ENCODE data around the gene ARHGAP9.

GRCh38 chr12:57460468-57460784 is 19.2 kb downstream of the ARHGAP9 start:
- no peak for TF ChIP-seq POLR2A (IDR thresholded peaks at IDR 0.05; ENCODE audit: extremely low read depth, insufficient read length)
- TF ChIP-seq CTCF (IDR thresholded peaks at IDR 0.05; ENCODE audit: low read depth, low read length), result no peak
